Astrocyte of the spinal cord (primary cell): ENCODE measurements around the gene TOB2.
"Not testable (repeated sequence)": the region's sequence is repeated elsewhere in the genome, so short reads cannot be mapped to it uniquely, and the experiment has no call there.

Experiments
- DNase-seq: peaks from one replicate; pipeline ENCODE4 v3.0.0; 2011; ENCODE audit warnings: low read depth, low spot score
- H3K4me3 ChIP-seq: 2 replicates; pipeline ENCODE4 v1.5.1; 2011; ENCODE audit warnings: low read depth, mild to moderate bottlenecking, low read length, moderate library complexity
- in situ Hi-C: cut with HindIII; loops from 2 replicates; pipeline ENCODE4 v1.10.0; 2017; ENCODE audit warnings: low sequenced_read_pairs
- TF ChIP-seq, protein P1 (sequence below): IDR thresholded peaks from 2 replicates; pipeline ENCODE4 v1.5.1; 2012; ENCODE audit warnings: low read depth, mild to moderate bottlenecking, low read length, inconsistent platforms

Gene TOB2

DNA sequence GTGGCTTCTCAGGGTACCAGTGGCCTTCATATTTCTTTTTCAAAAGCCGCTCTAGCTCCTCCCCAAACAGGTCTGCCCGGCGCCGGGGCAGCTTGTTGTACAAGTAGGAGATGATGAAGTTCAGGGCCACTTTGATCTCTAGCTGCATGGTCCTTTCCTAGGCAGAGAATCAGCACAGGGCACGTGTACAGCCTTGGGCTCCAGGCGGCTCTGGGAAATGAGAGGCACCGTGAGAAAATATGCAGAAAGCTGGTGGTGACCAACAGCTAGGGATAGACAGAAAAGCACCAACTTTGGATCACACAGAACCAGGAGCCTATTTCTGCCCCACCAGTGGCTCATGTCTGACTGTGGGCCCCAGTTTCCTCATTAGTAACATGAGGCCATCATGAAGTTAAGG lies 9.4 kb downstream of the TOB2 start:
- in situ Hi-C loops, result no loop called here
- TF ChIP-seq, protein P1, sequence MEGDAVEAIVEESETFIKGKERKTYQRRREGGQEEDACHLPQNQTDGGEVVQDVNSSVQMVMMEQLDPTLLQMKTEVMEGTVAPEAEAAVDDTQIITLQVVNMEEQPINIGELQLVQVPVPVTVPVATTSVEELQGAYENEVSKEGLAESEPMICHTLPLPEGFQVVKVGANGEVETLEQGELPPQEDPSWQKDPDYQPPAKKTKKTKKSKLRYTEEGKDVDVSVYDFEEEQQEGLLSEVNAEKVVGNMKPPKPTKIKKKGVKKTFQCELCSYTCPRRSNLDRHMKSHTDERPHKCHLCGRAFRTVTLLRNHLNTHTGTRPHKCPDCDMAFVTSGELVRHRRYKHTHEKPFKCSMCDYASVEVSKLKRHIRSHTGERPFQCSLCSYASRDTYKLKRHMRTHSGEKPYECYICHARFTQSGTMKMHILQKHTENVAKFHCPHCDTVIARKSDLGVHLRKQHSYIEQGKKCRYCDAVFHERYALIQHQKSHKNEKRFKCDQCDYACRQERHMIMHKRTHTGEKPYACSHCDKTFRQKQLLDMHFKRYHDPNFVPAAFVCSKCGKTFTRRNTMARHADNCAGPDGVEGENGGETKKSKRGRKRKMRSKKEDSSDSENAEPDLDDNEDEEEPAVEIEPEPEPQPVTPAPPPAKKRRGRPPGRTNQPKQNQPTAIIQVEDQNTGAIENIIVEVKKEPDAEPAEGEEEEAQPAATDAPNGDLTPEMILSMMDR, result no peak

DNA sequence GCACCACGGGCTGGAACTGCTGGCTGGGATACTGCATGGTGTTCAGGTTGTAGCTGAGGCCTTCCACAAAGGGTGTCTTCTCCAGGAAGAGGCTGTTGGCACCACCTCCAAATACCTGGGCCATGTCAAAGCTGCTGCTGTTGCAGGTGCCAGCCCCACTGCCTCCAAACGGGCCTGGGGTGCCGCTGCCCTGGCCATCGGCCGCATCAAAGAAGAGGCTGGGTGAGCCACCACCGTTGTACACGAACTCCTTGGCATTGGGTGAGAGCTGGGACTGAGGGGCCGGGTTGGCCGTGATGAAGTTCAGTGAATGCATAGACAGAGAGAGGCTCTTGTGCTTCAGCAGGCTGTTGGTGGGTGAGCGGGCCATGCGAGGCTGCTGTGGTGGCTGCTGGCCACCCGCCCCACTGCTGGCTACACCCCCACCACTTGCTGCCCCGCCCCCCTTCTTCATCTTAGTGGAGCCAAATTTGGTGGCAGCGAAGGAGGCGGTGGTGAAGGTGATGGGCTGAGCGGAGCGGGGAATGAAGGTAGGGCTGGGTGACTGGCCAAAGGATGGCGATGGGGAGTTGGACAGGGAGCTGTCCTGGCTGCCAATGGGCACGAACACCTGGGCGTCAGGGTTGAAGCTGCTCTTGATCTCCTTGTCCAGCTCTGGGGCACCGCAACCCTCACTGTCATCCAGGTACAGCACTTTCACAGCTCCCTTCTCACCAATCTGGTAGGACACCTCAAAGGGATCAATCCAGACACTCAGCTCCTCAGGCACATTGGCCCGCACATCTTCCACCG lies 10.1 kb downstream of the TOB2 start:
- TF ChIP-seq, protein P1, result no peak
- in situ Hi-C loops, result no loop called here

More for the DNA sequence above, 9.4 kb downstream of the TOB2 start:
- no peak for DNase-seq
- no peak overlapping the region for H3K4me3 ChIP-seq

DNA sequence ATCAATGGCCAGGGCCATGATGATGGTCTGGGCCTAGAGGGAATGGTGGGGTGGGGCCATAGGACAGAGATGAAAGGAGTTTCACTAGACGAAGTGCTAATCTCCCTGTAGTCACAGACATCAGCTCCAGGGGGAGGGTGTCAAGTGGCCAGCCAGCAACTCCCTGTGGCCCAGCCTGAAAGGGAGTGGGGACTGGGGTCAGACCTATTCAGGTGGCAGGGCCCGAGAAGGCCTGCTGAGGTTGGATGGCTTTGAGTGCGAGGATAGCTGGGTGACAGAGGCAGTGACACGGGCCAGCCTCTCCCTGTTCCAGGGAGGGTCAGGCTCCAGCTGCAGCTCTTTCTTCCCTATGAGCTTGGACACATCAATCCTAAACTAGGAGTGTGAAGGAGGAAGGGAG lies 11.0 kb downstream of the TOB2 start:
- H3K4me3 ChIP-seq, result no peak overlapping the region
- in situ Hi-C loops, result no loop called here
- no peak for DNase-seq
- TF ChIP-seq, protein P1, result no peak

More for the DNA sequence above, 10.1 kb downstream of the TOB2 start:
- DNase-seq, result no peak
- no peak overlapping the region for H3K4me3 ChIP-seq

DNA sequence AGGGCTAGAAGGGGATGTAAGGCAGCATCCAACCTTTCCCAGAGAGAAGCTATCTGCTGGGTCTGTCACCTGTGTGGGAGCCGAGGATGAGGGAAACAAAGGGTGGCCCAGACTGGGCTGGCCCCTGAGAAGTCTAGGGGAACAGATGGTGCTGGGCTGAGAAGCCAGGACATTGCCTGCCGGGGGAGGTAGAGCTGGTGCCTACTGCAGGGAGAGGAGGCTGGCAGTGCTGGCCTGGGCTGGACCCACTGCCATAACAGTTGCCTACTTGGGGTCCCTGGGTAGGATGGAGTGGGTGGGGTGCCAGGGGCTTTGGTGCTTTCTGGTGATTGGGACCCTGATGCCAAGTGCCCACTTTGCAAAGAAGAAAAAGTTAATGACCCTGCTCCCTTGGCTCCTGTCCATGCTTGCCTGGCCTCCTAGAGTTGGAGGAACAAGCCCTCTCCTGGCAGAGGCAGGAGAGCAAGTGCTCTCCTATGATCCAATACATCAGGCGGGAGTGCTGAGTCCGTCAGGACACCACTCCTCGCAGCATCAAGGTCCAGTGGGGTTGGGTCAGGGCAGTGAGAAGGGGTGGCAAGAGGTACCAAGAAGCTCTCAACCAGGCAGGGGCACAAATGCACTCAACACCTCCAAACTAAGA lies 12.1 kb downstream of the TOB2 start:
- H3K4me3 ChIP-seq, DNase-seq, in situ Hi-C loops: not testable (repeated sequence)

DNA sequence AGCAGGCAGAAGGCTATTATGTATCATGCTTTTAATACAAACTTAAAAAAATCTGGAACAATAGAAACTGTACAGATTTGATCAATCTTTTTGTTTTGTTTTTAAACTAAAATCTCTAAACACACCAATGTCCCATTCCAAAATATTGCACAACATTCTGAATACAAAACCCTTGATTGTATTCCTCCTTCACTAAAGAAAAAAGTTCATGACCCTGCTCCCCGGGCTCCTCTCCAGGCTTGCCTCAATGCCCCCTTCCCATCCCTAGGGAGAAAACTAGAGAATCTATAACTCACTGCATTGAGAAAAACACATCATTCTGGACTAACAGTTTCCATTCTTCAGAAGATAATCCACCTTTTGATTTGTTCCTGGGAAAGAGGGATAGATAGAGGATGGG lies 13.1 kb downstream of the TOB2 start:
- in situ Hi-C loops, DNase-seq, H3K4me3 ChIP-seq: not testable (repeated sequence)

DNA sequence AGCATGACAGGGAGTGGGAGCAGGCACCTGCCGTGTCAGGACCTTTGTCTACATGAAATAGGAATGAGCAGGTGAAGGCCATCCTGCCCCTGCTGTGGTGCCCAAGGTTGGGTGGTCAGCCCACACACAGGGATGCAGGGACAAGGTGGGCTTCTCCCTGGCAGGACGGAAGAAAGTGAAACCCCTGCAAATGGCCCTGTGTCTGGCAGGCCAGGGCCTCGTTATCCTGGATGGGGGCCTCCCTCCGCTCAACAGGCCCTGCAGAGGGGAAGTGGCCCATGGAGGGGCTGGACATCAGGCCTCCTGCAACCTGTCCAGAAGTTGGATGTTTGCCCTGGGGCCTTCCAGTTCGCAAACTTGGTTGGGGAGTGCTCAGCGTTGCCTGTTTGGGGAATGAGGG lies 14.9 kb downstream of the TOB2 start:
- DNase-seq, result no peak
- in situ Hi-C loops, result no loop called here
- TF ChIP-seq, protein P1, result no peak
- H3K4me3 ChIP-seq, result no peak overlapping the region

DNA sequence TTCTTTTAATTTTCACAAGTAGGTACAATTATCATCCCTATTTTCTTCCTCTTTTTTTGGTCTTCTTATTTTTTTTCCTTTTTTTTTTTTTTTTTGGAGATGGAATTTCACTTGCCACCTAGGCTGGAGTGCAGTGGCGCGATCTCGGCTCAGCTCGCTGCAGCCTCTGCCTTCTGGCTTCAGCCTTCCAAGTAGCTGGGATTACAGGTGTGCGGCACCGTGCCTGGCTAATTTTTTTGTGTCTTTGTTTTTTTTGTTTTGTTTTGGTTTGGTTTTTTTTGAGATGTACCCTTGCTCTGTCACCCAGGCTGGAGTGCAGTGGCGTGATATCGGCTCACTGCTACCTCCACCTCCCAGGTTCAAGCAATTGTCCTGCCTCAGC lies 16.7 kb downstream of the TOB2 start:
- in situ Hi-C loops, result no loop called here
- no peak overlapping the region for H3K4me3 ChIP-seq
- no peak for DNase-seq
- TF ChIP-seq, protein P1, result no peak
